Endothelial cell of umbilical vein (primary cell): Measurements from ENCODE around the gene NUDT9. TPM values are rescaled to one million over a fixed set of nuclear protein-coding genes. Genes with fewer than 3 reads are reported as not detected.

Source experiments
- BruUV-seq: library from RNA; stranded (reverse); fragments of 400-500 nt; replicated peaks from 2 replicates; lab custom pipeline; 2021; lab: Mats Ljungman, UMichigan
- CTCF ChIA-PET: fragments of 300-600, 350-600 bp; sonication (Branson Sonifier 250); formaldehyde crosslinking; loops from one replicate; lab custom pipeline; 2021; ENCODE audit warnings: antibody characterized with exemption, inconsistent platforms; lab: Charles Lee
- POLR2A ChIA-PET: fragments of 300-600, 350-600 bp; sonication (Branson Sonifier 250); formaldehyde crosslinking; loops from one replicate; lab custom pipeline; 2021; ENCODE audit warnings: antibody characterized with exemption, inconsistent platforms; lab: Charles Lee
- DNase-seq: peaks from one replicate; pipeline ENCODE4 v3.0.0-alpha.2; 2011; ENCODE audit warnings: low read depth, low spot score
- FAIRE-seq: peaks from 2 replicates; lab custom pipeline; 2011; peaks lifted over from hg19 to GRCh38; lab: Jason Lieb, UNC
- H2AFZ ChIP-seq: 2 replicates; pipeline ENCODE4 v1.6.0; 2012; ENCODE audit warnings: low read depth, low read length, control low read depth, inconsistent platforms
- H3K27ac ChIP-seq: 2 replicates; pipeline ENCODE4 v1.5.1; 2011; ENCODE audit warnings: low read depth, mild to moderate bottlenecking, control low read depth, low read length, moderate library complexity; ENCODE audit not compliant: insufficient read depth
- H3K27me3 ChIP-seq, 2 experiments: 2 replicates each; pipeline versions ENCODE4 v1.6.0 to v1.6.1; 2011; ENCODE audit warnings: low read length in 2 of 2, mixed read lengths in 1 of 2; ENCODE audit not compliant: control insufficient read depth in 2 of 2, insufficient read depth in 2 of 2
- H3K36me3 ChIP-seq, 2 experiments: 2 replicates in 1 of 2; 3 replicates in 1 of 2; pipeline ENCODE4 v1.5.1; 2011; ENCODE audit warnings: low read length in 2 of 2, mild to moderate bottlenecking in 1 of 2, moderate library complexity in 1 of 2; ENCODE audit not compliant: control insufficient read depth in 2 of 2, insufficient read depth in 2 of 2; ENCODE audit errors: extremely low read depth in 1 of 2
- H3K4me1 ChIP-seq: 3 replicates; pipeline ENCODE4 v1.5.1; 2011; ENCODE audit warnings: mild to moderate bottlenecking, low read length; ENCODE audit not compliant: control insufficient read depth, insufficient read depth; ENCODE audit errors: extremely low read depth
- H3K4me2 ChIP-seq: 2 replicates; pipeline ENCODE4 v1.6.1; 2011; ENCODE audit warnings: low read length, control low read depth, mixed read lengths; ENCODE audit not compliant: insufficient read depth
- H3K4me3 ChIP-seq, 3 experiments: fragments of 200-600 bp in 1 of 3; sonication (generic), shearing (Covaris generic) in 1 of 3; replicated peaks in 1 of 3; 2 replicates each; pipeline ENCODE4 v1.5.1; 2011 to 2016; ENCODE audit warnings: control low read depth in 3 of 3, low read length in 3 of 3, mild to moderate bottlenecking in 2 of 3, inconsistent platforms in 1 of 3, low read depth in 1 of 3, moderate library complexity in 1 of 3; ENCODE audit not compliant: insufficient read depth in 1 of 3
- H3K79me2 ChIP-seq: 2 replicates; pipeline ENCODE4 v1.6.0; 2012; ENCODE audit warnings: low read length, inconsistent platforms; ENCODE audit not compliant: control insufficient read depth, insufficient read depth
- H3K9ac ChIP-seq: replicated peaks from 2 replicates; pipeline ENCODE3; 2011; ENCODE audit warnings: low read length, control low read depth; ENCODE audit not compliant: insufficient read depth; ENCODE audit errors: extremely low read depth
- H3K9me1 ChIP-seq: replicated peaks from 3 replicates; pipeline ENCODE4 v1.6.0; 2011; ENCODE audit warnings: mild to moderate bottlenecking, low read length; ENCODE audit not compliant: control insufficient read depth, insufficient read depth; ENCODE audit errors: extremely low read depth
- H3K9me3 ChIP-seq: replicated peaks from 2 replicates; pipeline ENCODE4 v1.5.1; 2012; ENCODE audit warnings: low read length, inconsistent platforms; ENCODE audit not compliant: control insufficient read depth, insufficient read depth
- H4K20me1 ChIP-seq: replicated peaks from 2 replicates; pipeline ENCODE3; 2011; ENCODE audit warnings: mild to moderate bottlenecking, low read length; ENCODE audit not compliant: control insufficient read depth, insufficient read depth; ENCODE audit errors: extremely low read depth
- CTCF ChIP-seq, 2 donors: IDR thresholded peaks; 1 replicate in 1 of 2; 2 replicates in 1 of 2; pipeline ENCODE4 v1.5.1; 2011; ENCODE audit warnings: low read length in 2 of 2, mild to moderate bottlenecking in 2 of 2, moderate library complexity in 2 of 2, control low read depth in 1 of 2, inconsistent platforms in 1 of 2, low read depth in 1 of 2; ENCODE audit not compliant: insufficient read depth in 1 of 2; ENCODE audit errors: extremely low read depth in 1 of 2
- EZH2 ChIP-seq: IDR thresholded peaks from 2 replicates; pipeline ENCODE4 v1.6.1; 2012; ENCODE audit warnings: borderline replicate concordance, low read depth, mild to moderate bottlenecking, moderate library complexity, low read length, inconsistent platforms; ENCODE audit not compliant: severe bottlenecking
- FOS ChIP-seq: IDR thresholded peaks from 2 replicates; pipeline ENCODE4 v1.6.1; 2011; ENCODE audit warnings: mild to moderate bottlenecking, low read length, moderate library complexity, borderline replicate concordance; ENCODE audit not compliant: insufficient read depth
- GATA2 ChIP-seq: IDR thresholded peaks from 2 replicates; pipeline ENCODE4 v1.7.0; 2011; ENCODE audit warnings: low read depth, mild to moderate bottlenecking, moderate library complexity, mixed read lengths, low read length; ENCODE audit not compliant: insufficient read length, insufficient read depth
- JUN ChIP-seq: IDR thresholded peaks from 2 replicates; pipeline ENCODE4 v1.6.1; 2011; ENCODE audit warnings: borderline replicate concordance, low read depth; ENCODE audit not compliant: insufficient read length, insufficient read depth
- MAX ChIP-seq: IDR thresholded peaks from 2 replicates; pipeline ENCODE4 v1.6.1; 2011; ENCODE audit not compliant: insufficient read depth, insufficient read length
- MYC ChIP-seq: IDR thresholded peaks from one replicate; pipeline ENCODE4 v1.6.1; 2011; ENCODE audit warnings: mild to moderate bottlenecking, low read depth, low read length
- POLR2A ChIP-seq: IDR thresholded peaks from 2 replicates; pipeline ENCODE4 v1.6.1; 2012; ENCODE audit warnings: low read depth, mild to moderate bottlenecking, control low read depth, low read length
- POLR2AphosphoS5 ChIP-seq: IDR thresholded peaks from 2 replicates; pipeline ENCODE4 v1.6.1; 2012; ENCODE audit warnings: low read depth, mild to moderate bottlenecking, control low read depth, low read length, moderate library complexity; ENCODE audit not compliant: insufficient read depth
- dilution Hi-C: fragments of 300-500 bp; cut with MboI; formaldehyde crosslinking; loops from one replicate; pipeline ENCODE4 v1.15.0; 2019; ENCODE audit warnings: low sequenced_read_pairs; ENCODE audit not compliant: extremely low pct_ligation_motif_present
- intact Hi-C: fragments of 100-400 bp; cut with micrococcal nuclease; formaldehyde crosslinking; loops from one replicate; pipeline ENCODE4 v1.10.0; 2022
- polyA plus RNA-seq, 4 experiments: library from polyadenylated mRNA; depleted of rRNA in 3 of 4; stranded (reverse) in 3 of 4; unstranded in 1 of 4; fragments of >200 nt; gene quantifications; 2 replicates each; pipeline versions ENCODE4 v1.2.1 to v1.2.3, GENCODE V29; 2011 to 2012; ENCODE audit warnings: missing spikeins in 1 of 4
- total RNA-seq: library from RNA; stranded (reverse); gene quantifications from 2 replicates; pipeline ENCODE4 v1.2.3, GENCODE V29; 2021

Gene NUDT9
- total and polyA plus RNA-seq, 2 donors (not counting 3 experiments of a cell fraction or from before 2014, with no cell fraction given): 15.3 to 25.0 TPM

- no peak overlapping the region for H3K4me3 ChIP-seq
- no peak overlapping the region for H3K4me2 ChIP-seq
- ChIA-PET CTCF (no interaction called here), POLR2A (no interaction called here)
- FAIRE-seq: no peak
- no peak overlapping the region for H3K27ac ChIP-seq
- no peaks in the 10 kb centered on the region for H3K36me3 ChIP-seq
- dilution Hi-C loops: no loop called here
- H3K79me2 ChIP-seq: no peaks in the 10 kb centered on the region
- H3K9me1 ChIP-seq: no peaks in the 10 kb centered on the region
- BruUV-seq: no TSS peak
- DNase-seq: no peak
- H2AFZ ChIP-seq: no peak overlapping the region
- H3K27me3 ChIP-seq: no peaks in the 10 kb centered on the region
- no peak overlapping the region for H3K9ac ChIP-seq
- intact Hi-C loops: no loop called here
- H4K20me1 ChIP-seq: no peaks in the 10 kb centered on the region
- TF ChIP-seq POLR2AphosphoS5 (no peak), GATA2 (no peak), POLR2A (no peak), FOS (no peak), JUN (no peak), MYC (no peak), CTCF (IDR thresholded peaks at IDR 0.05; ENCODE audit: extremely low read depth in 1 of 2, insufficient read depth in 1 of 2, low read depth in 1 of 2, low read length in 2 of 2) (no peak), MAX (no peak), EZH2 (no peak)
- no peaks in the 10 kb centered on the region for H3K9me3 ChIP-seq
- peaks cover 6% of the 10 kb centered on the region for H3K4me1 ChIP-seq
Observed at GRCh38 chr4:87490664-87491369, 68.4 kb downstream of the NUDT9 start.
